Activated T-helper 1 cell treated with anti-CD3 and anti-CD28 coated beads, Interleukin-12 subunit alpha, Interleukin-12 subunit beta, Interleukin-2, Interleukin-4 antibody, amounts not matched to agents 30 ng/mL and 10 ng/mL and 1 ng/mL, durations not matched to agents 14 hours and 24 hours and 36 hours (primary cell): ENCODE results near the gene CDC42EP1. TPM values are rescaled to one million over a fixed set of nuclear protein-coding genes. Genes with fewer than 3 reads are reported as not detected.

Source experiments
- DNase-seq: peaks from one replicate; pipeline ENCODE4 v3.0.0; 2021; ENCODE audit warnings: low spot score
- H3K27ac Mint-ChIP-seq: one replicate; pipeline ENCODE4 v1.8.0; 2021; ENCODE audit warnings: mild to moderate bottlenecking, mixed read lengths
- H3K27me3 Mint-ChIP-seq: one replicate; pipeline ENCODE4 v1.8.0; 2022; ENCODE audit warnings: mild to moderate bottlenecking, moderate library complexity, mixed read lengths; ENCODE audit not compliant: insufficient read depth
- H3K36me3 Mint-ChIP-seq: one replicate; pipeline ENCODE4 v1.8.0; 2021; ENCODE audit warnings: low read depth, mixed read lengths
- H3K4me1 Mint-ChIP-seq: one replicate; pipeline ENCODE4 v1.8.0; 2021; ENCODE audit warnings: low read depth, mixed read lengths
- H3K4me3 Mint-ChIP-seq: one replicate; pipeline ENCODE4 v1.8.0; 2021; ENCODE audit warnings: mild to moderate bottlenecking, moderate library complexity, mixed read lengths
- H3K9me3 Mint-ChIP-seq: one replicate; pipeline ENCODE4 v1.8.0; 2021; ENCODE audit warnings: mixed read lengths
- intact Hi-C: fragments of 100-400 bp; cut with micrococcal nuclease; formaldehyde crosslinking; loops from one replicate; pipeline ENCODE4 v1.15.1; 2024
- total RNA-seq: library from RNA; stranded (reverse); gene quantifications from 2 replicates; pipeline ENCODE4 v1.2.3, GENCODE V29; 2022

CDC42EP1 gene
- total RNA-seq, 1 donor from 2014 or later = 1.5 TPM

DNA sequence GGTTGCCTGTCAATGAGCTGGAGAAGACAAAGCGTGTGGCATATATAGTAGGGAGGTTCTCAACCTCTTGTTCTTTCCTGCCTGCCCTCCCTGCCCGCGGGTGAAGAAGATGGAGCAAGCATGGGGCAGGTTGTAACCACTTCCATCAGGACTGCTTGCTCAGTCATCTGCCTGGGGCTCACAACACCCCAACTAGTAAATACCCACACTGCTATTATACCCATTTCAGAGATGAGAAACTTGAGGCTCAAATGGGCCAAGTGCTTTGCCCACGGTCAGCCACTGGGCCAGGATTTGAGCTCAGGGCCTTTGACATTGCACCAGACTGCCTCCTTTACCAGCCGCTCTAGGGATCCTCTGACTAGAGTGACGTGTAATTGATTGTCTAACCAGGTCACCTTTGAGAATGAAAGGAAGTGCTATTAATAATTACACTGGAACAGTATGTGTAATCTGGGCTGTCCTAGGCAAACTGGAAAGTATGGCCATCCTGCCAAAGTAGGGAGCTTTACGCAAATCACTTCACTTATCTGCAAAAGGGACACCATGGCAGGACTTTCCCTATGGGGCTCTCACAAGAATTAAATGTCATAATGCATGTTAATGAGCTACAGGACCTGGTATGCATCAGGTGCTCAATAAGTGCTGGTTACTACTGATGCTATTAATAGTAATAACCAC lies 2.8 kb upstream of the CDC42EP1 start:
- H3K9me3 Mint-ChIP-seq = no peaks in the 10 kb centered on the region
- H3K27me3 Mint-ChIP-seq = peaks cover 59% of the 10 kb centered on the region
- peaks cover 2% of the 10 kb centered on the region for H3K36me3 Mint-ChIP-seq
- intact Hi-C loops = loop anchor here (2.0 kb wide), 1 partner anchor 15 kb away; no protein-coding TSS in a partner anchor
- no peak for DNase-seq
- peaks cover 22% of the 10 kb centered on the region for H3K4me1 Mint-ChIP-seq
- H3K4me3 Mint-ChIP-seq = no peak overlapping the region
- H3K27ac Mint-ChIP-seq = no peak overlapping the region

DNA sequence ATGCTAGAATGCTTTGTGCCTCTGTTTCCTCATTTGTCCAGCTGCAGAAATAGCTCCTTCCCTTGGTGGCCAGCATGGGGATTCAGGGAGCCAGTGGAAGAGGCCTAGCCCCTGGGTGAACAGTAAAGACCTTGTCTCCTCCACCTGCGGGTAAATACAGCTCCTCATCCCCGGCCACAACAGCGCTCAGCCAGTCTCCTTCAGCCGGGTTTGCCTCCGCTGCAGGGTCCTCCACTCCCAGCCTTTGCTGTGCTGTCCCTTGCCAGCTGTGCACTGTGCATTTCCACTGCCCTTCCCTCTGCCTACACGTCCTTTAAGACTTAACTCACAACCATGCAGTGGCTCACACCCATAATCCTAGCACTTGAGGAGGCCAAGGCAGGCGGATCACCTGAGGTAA lies 1.5 kb upstream of the CDC42EP1 start:
- peaks cover 2% of the 10 kb centered on the region for H3K36me3 Mint-ChIP-seq
- intact Hi-C loops = no loop called here
- no peak overlapping the region for H3K4me3 Mint-ChIP-seq
- H3K4me1 Mint-ChIP-seq = peaks cover 30% of the 10 kb centered on the region
- peaks cover 58% of the 10 kb centered on the region for H3K27me3 Mint-ChIP-seq
- no peak overlapping the region for H3K27ac Mint-ChIP-seq
- DNase-seq = no peak
- H3K9me3 Mint-ChIP-seq = no peaks in the 10 kb centered on the region

DNA sequence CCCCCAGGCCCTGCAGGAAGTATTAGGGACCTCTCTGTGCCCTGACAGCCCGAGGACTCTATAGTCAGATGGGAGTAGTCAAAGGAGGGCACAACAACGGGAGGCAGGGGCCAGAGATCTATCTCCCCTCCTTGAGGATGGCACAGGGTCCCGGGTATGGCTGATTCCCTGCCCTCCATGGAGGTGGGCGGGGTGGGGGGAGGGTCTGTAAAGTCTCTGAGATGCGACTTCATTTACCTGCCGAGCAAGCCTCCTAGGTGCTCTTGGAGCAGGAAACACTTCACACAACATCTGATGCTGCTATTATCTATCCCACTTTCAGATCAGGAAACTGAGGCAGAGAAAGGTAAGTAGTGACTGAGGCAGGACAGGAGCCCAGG lies 769 bp upstream of the CDC42EP1 start:
- H3K4me3 Mint-ChIP-seq = no peak overlapping the region
- no peaks in the 10 kb centered on the region for H3K9me3 Mint-ChIP-seq
- DNase-seq = no peak

DNA sequence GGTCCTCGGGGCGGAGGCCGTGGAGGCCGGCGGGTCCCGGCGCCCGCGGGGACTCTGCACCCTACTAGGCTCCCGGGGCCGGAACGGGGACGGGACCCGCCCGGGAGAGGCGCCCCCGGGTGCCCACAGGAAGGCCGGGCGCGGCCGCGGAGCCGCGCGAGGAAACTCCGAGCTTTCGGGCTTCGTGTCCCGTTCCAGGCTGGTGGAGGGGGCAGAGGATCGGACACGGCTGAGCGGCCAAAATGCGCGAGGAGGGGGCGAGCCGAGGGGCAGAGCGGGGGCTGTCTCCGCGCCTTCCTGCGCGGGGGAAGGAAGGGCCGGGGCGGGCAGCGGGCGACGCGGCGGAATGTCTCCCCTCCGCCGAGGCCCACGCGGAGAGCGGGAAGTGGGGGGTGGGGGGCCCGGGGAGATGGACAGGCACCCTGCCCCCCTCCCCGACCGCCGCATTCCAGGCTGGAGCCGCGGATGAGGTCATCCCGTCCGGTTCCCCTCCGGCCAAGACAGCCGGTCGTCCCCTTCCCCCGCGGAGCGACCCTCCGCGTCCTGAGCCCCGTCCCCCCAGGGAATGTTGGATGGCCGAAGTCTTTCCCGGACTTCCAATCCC lies 430 bp downstream of the CDC42EP1 start:
- no peak for DNase-seq
- Mint-ChIP-seq H3K4me3 (peak overlapping the region; percentile 33), H3K27me3 (peaks cover 50% of the 10 kb centered on the region), H3K4me1 (peaks cover 35% of the 10 kb centered on the region), H3K36me3 (peaks cover 2% of the 10 kb centered on the region), H3K9me3 (no peaks in the 10 kb centered on the region), H3K27ac (no peak overlapping the region)
- intact Hi-C loops = loop anchor here (1.0 kb wide), 1 partner anchor 22 kb away; no protein-coding TSS in a partner anchor

More for the DNA sequence above, 769 bp upstream of the CDC42EP1 start:
- intact Hi-C loops = no loop called here
- Mint-ChIP-seq H3K27me3 (peaks cover 57% of the 10 kb centered on the region), H3K4me1 (peaks cover 34% of the 10 kb centered on the region), H3K36me3 (peaks cover 2% of the 10 kb centered on the region), H3K27ac (no peak overlapping the region)

DNA sequence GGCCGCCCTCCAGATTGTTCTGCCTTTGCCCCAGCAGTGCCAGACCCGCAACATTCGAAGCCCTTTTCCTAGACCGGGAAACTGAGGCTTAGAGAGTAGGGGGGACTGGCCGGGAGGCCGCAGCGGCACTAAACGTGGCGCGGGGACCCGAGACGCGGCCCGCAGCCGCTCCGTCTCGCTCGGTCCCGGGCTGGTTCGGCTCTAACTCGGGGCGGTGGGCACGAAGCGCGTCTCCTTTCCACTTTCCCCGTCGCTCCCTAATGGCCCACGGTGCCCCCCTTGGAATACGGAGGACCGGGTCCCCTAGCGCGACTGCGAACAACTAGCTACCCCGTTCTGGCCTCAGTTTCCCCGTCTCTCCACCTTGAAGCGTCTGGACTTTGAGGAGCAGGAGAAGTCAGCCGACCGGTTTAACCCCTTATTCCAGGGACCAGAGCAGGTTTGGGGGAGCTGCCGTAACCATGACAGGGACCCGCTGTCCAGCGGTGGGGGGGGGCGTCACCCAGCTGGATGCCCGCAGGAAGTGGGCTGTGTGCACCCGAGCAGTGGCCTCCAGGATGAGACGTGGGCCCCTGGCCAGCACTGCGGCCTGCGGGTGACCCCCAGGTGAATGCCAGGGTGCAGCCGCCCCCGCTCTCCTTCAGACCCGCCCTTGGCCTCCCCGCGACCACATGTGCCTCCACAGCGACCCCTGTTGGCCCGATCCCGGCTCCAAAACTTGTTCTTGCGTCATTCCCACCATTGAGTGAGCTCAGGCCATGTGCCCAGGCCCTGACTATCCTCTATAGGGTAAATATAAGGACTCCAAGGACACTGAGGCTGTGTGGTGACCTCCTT lies 1.1 kb downstream of the CDC42EP1 start:
- Mint-ChIP-seq H3K4me3 (peak overlapping the region; percentile 67), H3K27me3 (peaks cover 44% of the 10 kb centered on the region), H3K4me1 (peaks cover 40% of the 10 kb centered on the region), H3K9me3 (no peaks in the 10 kb centered on the region), H3K27ac (peak overlapping the region; percentile 19), H3K36me3 (peaks cover 2% of the 10 kb centered on the region)
- DNase-seq = peak; percentile 58
- intact Hi-C loops = loop anchor here (1.0 kb wide), 1 partner anchor 23 kb away; no protein-coding TSS in a partner anchor

DNA sequence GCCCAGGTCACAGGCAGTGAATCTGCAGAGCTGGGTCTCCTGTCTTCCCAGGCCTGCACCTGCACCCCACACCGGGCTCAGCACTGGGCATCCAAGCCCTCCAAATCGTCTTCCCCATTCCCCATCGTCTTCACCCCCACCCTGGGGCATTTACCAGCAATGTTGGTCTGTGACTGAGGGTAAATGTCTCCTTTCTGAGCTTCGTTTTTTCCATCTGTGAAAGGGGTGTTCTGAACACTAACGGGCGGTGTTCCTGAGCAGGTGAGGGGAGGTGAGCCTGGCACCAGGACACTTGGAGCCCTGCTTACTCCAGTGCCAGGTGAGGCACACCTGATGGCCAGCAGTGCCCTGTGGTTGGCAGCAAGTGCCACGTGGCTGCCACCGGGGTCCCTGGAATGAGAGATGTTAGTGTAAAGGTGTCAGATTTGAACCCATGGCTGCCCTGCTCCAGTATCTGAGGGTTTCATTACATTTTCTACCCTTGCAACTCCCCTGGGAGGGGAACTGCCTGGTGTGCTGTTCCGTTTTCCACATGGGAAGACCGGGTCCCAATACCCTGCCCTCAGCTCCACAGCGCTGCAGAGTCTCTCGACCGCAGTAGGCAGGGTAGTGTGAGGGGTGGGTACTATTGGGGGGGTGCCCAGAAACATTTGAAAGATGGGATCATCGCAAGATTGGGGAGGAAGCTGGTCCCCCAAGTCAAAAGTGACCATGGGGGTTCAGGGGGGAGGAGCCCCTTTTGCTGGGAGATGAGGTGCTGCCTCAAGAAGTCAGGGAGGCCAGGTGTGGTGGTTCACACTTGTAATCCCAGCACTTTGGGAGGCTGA lies 2.0 kb downstream of the CDC42EP1 start:
- peaks cover 38% of the 10 kb centered on the region for H3K27me3 Mint-ChIP-seq
- H3K4me1 Mint-ChIP-seq = peaks cover 43% of the 10 kb centered on the region
- intact Hi-C loops = no loop called here

DNA sequence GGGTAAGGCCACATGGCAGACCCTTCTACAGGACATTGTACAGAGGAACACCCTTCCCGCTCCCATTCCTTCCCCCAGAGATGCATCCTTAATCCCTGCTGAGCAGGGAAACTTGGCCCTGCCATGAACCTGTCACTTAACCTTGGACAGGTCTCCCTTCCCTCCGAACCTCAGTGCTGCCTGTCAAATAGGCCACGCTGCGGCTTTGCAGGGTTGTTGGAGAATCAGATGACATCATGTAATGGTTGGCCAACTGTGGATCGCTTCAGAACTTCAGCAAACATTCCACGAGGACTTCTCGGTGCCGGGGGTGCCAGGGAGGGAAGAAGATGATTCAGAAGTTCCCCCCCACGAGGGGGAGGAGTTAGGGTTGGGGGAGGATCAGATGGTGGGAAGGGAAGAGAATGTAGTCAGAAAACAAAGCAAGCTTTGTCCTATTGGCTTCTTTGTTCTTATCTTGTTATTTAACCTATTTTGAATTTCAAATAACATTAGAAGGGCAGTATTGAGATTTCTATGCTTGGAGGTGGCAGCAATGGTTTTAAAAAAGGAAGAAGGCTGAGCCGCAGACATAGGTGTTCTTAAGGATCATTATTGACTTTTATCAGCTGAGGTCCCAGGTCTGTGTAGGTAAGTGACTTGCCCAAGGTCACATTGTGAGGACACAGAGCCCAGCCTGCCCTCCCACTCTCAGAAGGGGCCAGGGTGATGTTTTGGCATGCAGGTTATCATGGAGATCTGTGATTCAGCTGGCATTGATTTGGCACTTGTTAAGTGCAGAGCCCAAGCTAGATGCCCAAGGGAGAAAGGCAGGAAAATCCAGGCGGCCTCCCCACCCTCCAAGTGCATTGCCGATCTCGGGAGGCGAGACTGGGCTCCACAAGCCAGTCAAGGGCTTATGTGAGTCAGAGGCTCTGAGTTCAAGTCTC lies 3.1 kb downstream of the CDC42EP1 start:
- no peak overlapping the region for H3K4me3 Mint-ChIP-seq
- peaks cover 44% of the 10 kb centered on the region for H3K4me1 Mint-ChIP-seq
- peaks cover 2% of the 10 kb centered on the region for H3K36me3 Mint-ChIP-seq
- intact Hi-C loops = no loop called here
- H3K27me3 Mint-ChIP-seq = peaks cover 28% of the 10 kb centered on the region
- no peak overlapping the region for H3K27ac Mint-ChIP-seq
- H3K9me3 Mint-ChIP-seq = no peaks in the 10 kb centered on the region
- DNase-seq = no peak

More for the DNA sequence above, 2.0 kb downstream of the CDC42EP1 start:
- Mint-ChIP-seq H3K4me3 (peak overlapping the region; percentile 66), H3K9me3 (no peaks in the 10 kb centered on the region), H3K27ac (peak overlapping the region; percentile 12), H3K36me3 (peaks cover 2% of the 10 kb centered on the region)
- no peak for DNase-seq

DNA sequence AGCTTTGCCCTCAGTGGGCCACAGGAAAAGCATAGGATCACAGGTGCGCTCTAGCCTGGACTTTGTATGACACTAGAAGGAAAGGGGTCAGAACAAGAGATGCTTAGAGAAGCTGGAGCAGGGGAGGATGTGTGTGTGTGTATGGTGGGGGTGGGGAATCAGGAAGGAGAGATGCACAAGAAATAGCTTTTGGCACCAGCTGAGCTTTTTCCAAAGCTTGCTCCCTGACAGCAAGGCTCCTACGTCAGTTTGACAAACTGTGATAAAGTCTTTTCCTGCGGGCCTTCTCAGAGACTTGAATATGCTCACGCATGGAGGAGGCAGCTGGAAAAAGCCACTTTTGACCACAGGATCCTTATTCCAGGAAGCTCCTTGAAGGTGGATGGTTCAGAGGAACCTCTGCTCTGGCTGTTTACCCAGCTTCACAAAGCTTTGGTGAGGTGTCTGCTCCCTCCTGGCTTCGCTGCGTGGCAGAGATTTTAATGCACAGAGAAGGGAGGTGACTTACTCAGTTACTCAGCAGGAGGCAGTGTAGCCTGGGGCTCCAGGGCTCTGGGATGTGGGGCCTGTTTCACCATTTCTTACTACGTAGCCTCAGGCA lies 3.9 kb downstream of the CDC42EP1 start:
- Mint-ChIP-seq H3K36me3 (peaks cover 2% of the 10 kb centered on the region), H3K4me3 (no peak overlapping the region), H3K27me3 (peaks cover 20% of the 10 kb centered on the region), H3K4me1 (peaks cover 44% of the 10 kb centered on the region), H3K27ac (no peak overlapping the region), H3K9me3 (no peaks in the 10 kb centered on the region)
- DNase-seq = no peak
- intact Hi-C loops = no loop called here

DNA sequence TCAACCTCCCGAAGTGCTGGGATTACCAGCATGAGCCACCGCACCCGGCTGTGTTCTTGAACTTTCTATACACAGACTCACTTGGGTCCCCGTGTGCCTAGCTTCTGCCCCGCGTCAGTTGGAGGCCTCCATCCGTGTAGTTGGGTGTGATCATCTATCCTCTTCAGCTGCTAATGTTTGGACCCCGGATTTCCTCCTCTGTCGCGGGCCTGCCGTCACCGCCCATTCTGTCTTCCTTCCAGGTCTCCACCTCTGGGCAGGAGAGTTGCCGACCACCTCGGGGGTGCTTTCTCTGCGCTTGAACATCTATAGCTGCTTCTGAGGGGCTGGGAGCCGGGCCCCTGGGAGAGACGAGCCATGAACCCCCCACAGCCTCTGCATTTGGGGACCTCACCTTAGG lies 5.5 kb downstream of the CDC42EP1 start:
- intact Hi-C loops = loop anchor here (2.0 kb wide), 2 partner anchors 27 to 299 kb away; no protein-coding TSS in a partner anchor
- peaks cover 2% of the 10 kb centered on the region for H3K36me3 Mint-ChIP-seq
- no peak overlapping the region for H3K27ac Mint-ChIP-seq
- no peak for DNase-seq
- H3K27me3 Mint-ChIP-seq = peaks cover 23% of the 10 kb centered on the region
- no peak overlapping the region for H3K4me3 Mint-ChIP-seq
- H3K4me1 Mint-ChIP-seq = peaks cover 44% of the 10 kb centered on the region
- H3K9me3 Mint-ChIP-seq = no peaks in the 10 kb centered on the region

DNA sequence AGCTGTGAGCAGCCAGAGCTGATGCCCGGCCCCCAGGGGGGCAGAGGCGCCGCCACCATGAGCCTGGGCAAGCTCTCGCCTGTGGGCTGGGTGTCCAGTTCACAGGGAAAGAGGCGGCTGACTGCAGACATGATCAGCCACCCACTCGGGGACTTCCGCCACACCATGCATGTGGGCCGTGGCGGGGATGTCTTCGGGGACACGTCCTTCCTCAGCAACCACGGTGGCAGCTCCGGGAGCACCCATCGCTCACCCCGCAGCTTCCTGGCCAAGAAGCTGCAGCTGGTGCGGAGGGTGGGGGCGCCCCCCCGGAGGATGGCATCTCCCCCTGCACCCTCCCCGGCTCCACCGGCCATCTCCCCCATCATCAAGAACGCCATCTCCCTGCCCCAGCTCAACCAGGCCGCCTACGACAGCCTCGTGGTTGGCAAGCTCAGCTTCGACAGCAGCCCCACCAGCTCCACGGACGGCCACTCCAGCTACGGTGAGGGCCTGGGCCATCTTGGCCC lies 6.1 kb downstream of the CDC42EP1 start:
- peak; percentile 17 for DNase-seq
- Mint-ChIP-seq H3K36me3 (peaks cover 2% of the 10 kb centered on the region), H3K4me3 (peak overlapping the region; percentile 51), H3K27ac (peak overlapping the region; percentile 73), H3K4me1 (peaks cover 42% of the 10 kb centered on the region), H3K9me3 (no peaks in the 10 kb centered on the region), H3K27me3 (peaks cover 26% of the 10 kb centered on the region)
- intact Hi-C loops = loop anchor here (2.0 kb wide), 2 partner anchors 26 to 300 kb away; no protein-coding TSS in a partner anchor
